Heart right ventricle (tissue), 16 donors: ENCODE results near the gene GUK1. TPM values are rescaled to one million over a fixed set of nuclear protein-coding genes. Genes with fewer than 3 reads are reported as not detected.

ENCODE experiments used
- ATAC-seq, 8 donors: fragments of 200-7000 bp; cut with Tn5 transposase; one replicate each; pipeline ENCODE4 v1.9.1; 2020; ENCODE audit warnings: mild to moderate bottlenecking in 8 of 8, moderate library complexity in 8 of 8, moderate number of reproducible peaks in 1 of 8
- DNase-seq, 2 donors: peaks; one replicate each; pipeline ENCODE4 v3.0.0-alpha.2; 2020
- H3K27ac ChIP-seq, 10 donors: fragments of 200-600 bp; sonication (generic) in 2 of 10; one replicate each; pipeline versions ENCODE4 v1.5.0 to v1.8.0; 2020 to 2022; ENCODE audit warnings: mild to moderate bottlenecking in 3 of 10
- H3K27me3 ChIP-seq, 7 donors: fragments of 200-600 bp; one replicate each; pipeline ENCODE4 v1.8.0; 2021 to 2022; ENCODE audit warnings: mild to moderate bottlenecking in 2 of 7
- H3K36me3 ChIP-seq, 9 donors: fragments of 200-600 bp; sonication (generic) in 1 of 9; one replicate each; pipeline versions ENCODE4 v1.5.0 to v1.8.0; 2020 to 2022; ENCODE audit warnings: mild to moderate bottlenecking in 2 of 9
- H3K4me1 ChIP-seq, 9 donors: fragments of 200-600 bp; sonication (generic) in 1 of 9; one replicate each; pipeline versions ENCODE4 v1.5.0 to v1.8.0; 2020 to 2022; ENCODE audit warnings: mild to moderate bottlenecking in 4 of 9
- H3K4me3 ChIP-seq, 10 donors: fragments of 200-600 bp; sonication (generic) in 2 of 10; one replicate each; pipeline versions ENCODE4 v1.5.0 to v1.8.0; 2020 to 2022; ENCODE audit warnings: mild to moderate bottlenecking in 7 of 10, moderate library complexity in 2 of 10
- H3K9me3 ChIP-seq, 11 donors: fragments of 200-600 bp in 10 of 11; sonication (generic) in 2 of 11; one replicate each; pipeline versions ENCODE4 v1.5.0 to v1.8.0; 2013 to 2022; ENCODE audit warnings: mild to moderate bottlenecking in 2 of 11, control low read depth in 1 of 11, moderate library complexity in 1 of 11
- CTCF ChIP-seq, 9 donors: fragments of 200-600 bp; sonication (generic) in 2 of 9; IDR thresholded peaks; one replicate each; pipeline versions ENCODE4 v1.5.0 to v1.8.0; 2021 to 2022; ENCODE audit warnings: antibody characterized with exemption in 9 of 9, mild to moderate bottlenecking in 5 of 9, moderate library complexity in 1 of 9
- WGBS, 2 donors: extraction: QIAGEN DNeasy Blood & Tissue Kit; methylation state at CpG; one replicate each; pipeline ENCODE4 v1.1.7; 2013; ENCODE audit warnings: inconsistent platforms in 1 of 2; 5-methylcytosine and 5-hydroxymethylcytosine counted together
- intact Hi-C, 10 donors: fragments of 100-400 bp; cut with DNase I; formaldehyde crosslinking; loops; one replicate each; pipeline versions ENCODE4 v1.11.1 to v1.14.2; 2022
- polyA plus RNA-seq, 2 donors: library from polyadenylated mRNA; stranded (reverse); fragments of 200-250 nt; gene quantifications; one replicate each; pipeline ENCODE4 v1.2.3, GENCODE V29; 2013
- total RNA-seq, 10 donors: library from RNA; stranded (reverse); fragmentation: NEBNext Ultra II Directional in 3 of 10; extraction: Animal tissue kit (Norgen Biotek cat#: 25700) in 3 of 10; gene quantifications; one replicate each; pipeline versions ENCODE4 v1.2.1 to v1.2.4, GENCODE V29; 2021 to 2023
- donor health status: Arrhythmogenic right ventricular cardiomyopathy.
- donor health status: ischemic (EF 13 %, LVEDD 7.1; RV severe dilation, severe dysfunction).
- donor health status: healthy with polysubstance abuse.
- donor health status: DM: no; HTN: yes; CAD: no.
- donor health status: DM: no; HTN: no; CAD: no.
- donor health status: ischemic (EF 25% LVEDD 6.9; RV normal size, moderate dysfunction).
- donor health status: ischemic (EF 25% LVEDD 5.7; RV mildly dilated, moderate dysfunction).
- donor health status: healthy.
- donor health status: DM: yes; HTN: yes; CAD: no.
- donor health status: Ischemic cardiomyopathy.
- donor health status: ischemic (EF 35%, LVEDD 5.7; RV mildly dilated, moderate dysfunction).
- donor health status: nonischemic (EF 11% LVEDD 7.7; RV severe dilation, severe dysfunction).
- donor health status: DM: yes; HTN: yes; CAD: no.
- donor health status: PGD.
- donor health status: ischemic (EF 29% LVEDD 5.4; RV normal size, mild dysfunction).
- donor health status: nonischemic (EF 23%, LVEDD 6.1; RV moderate dilation, normal function).

The GUK1 gene
- total and polyA plus RNA-seq, 12 donors: 121 to 474 (median 169) TPM

- H3K4me3 ChIP-seq: no peak overlapping the region
- TF ChIP-seq CTCF (IDR thresholded peaks at IDR 0.05): no peak
- H3K36me3 ChIP-seq: peaks cover 0 to 51% (median 5%) of the 10 kb centered on the region in 9 donors
- no peaks in the 10 kb centered on the region for H3K9me3 ChIP-seq
- DNase-seq: no peak
- H3K27ac ChIP-seq: peak overlapping the region in 3 of 10 donors; percentile 27 to 100 (median 99)
- H3K4me1 ChIP-seq: peaks cover 32 to 76% (median 59%) of the 10 kb centered on the region in 9 donors
- H3K27me3 ChIP-seq: no peaks in the 10 kb centered on the region
- intact Hi-C loops: loop anchor here in 1 of 10 donors (5.0 kb wide), 1 partner anchor 264 kb away; the partner anchor contains the start of gene TRIM11
- no peak for ATAC-seq
- 92% methylated on average over 12 of the region's 12 CpGs for WGBS, 2 donors
Observed at GRCh38 chr1:228143480-228144192, 3.6 kb downstream of the GUK1 start.

GRCh38 chr1:228144193-228144992 lies 4.3 kb downstream of the GUK1 start:
- intact Hi-C loops: loop anchor here in 1 of 10 donors (5.0 kb wide), 1 partner anchor 263 kb away; the partner anchor contains the start of gene TRIM11
- DNase-seq: no peak
- no peak for ATAC-seq
- Histone ChIP-seq H3K4me3 (no peak overlapping the region), H3K27ac (no peak overlapping the region), H3K9me3 (no peaks in the 10 kb centered on the region), H3K36me3 (peaks cover 0 to 56% (median 5%) of the 10 kb centered on the region in 9 donors), H3K4me1 (peaks cover 40 to 84% (median 62%) of the 10 kb centered on the region in 9 donors), H3K27me3 (no peaks in the 10 kb centered on the region)
- 78 to 81% methylated on average over 16 of the region's 16 CpGs for WGBS, 2 donors
- no peak for TF ChIP-seq CTCF (IDR thresholded peaks at IDR 0.05)

- Histone ChIP-seq H3K27ac (no peak overlapping the region), H3K4me3 (no peak overlapping the region), H3K36me3 (peaks cover 0 to 61% (median 5%) of the 10 kb centered on the region in 9 donors), H3K4me1 (peaks cover 41 to 89% (median 67%) of the 10 kb centered on the region in 9 donors), H3K27me3 (no peaks in the 10 kb centered on the region), H3K9me3 (no peaks in the 10 kb centered on the region)
- intact Hi-C loops: loop anchor here in 1 of 10 donors (5.0 kb wide), 1 partner anchor 262 kb away; the partner anchor contains the start of gene TRIM11
- no peak for TF ChIP-seq CTCF (IDR thresholded peaks at IDR 0.05)
- no peak for ATAC-seq
- WGBS, 2 donors: 84 to 93% methylated on average over 8 of the region's 8 CpGs
- DNase-seq: no peak
Observed at GRCh38 chr1:228144993-228145343, 4.9 kb downstream of the GUK1 start.
